CD14-positive monocyte (primary cell): ENCODE results near the gene PRMT5. TPM values are rescaled to one million over a fixed set of nuclear protein-coding genes. Genes with fewer than 3 reads are reported as not detected.

ENCODE experiments used
- DNase-seq, 3 donors: peaks; one replicate each; pipeline ENCODE4 v3.0.0-alpha.2; 2011 to 2022
- H2AFZ ChIP-seq: 2 replicates; pipeline ENCODE4 v1.6.0; 2012; ENCODE audit warnings: mild to moderate bottlenecking, low read depth, low read length, inconsistent platforms; ENCODE audit not compliant: insufficient read depth, poor library complexity, severe bottlenecking
- H3K27ac ChIP-seq, 2 donors: 1 replicate in 1 of 2; 2 replicates in 1 of 2; pipeline ENCODE4 v1.5.1; 2012 to 2013; ENCODE audit warnings: low read length in 2 of 2, control low read depth in 1 of 2, inconsistent platforms in 1 of 2, low read depth in 1 of 2, mild to moderate bottlenecking in 1 of 2
- H3K27me3 ChIP-seq, 2 donors: one replicate each; pipeline versions ENCODE4 v1.6.0 to v1.6.1; 2011 to 2013; ENCODE audit warnings: low read length in 2 of 2; ENCODE audit not compliant: control insufficient read depth in 2 of 2, insufficient read depth in 2 of 2
- H3K36me3 ChIP-seq, 2 donors: replicated peaks in 1 of 2; 1 replicate in 1 of 2; 2 replicates in 1 of 2; pipeline versions ENCODE4 v1.5.1 to v1.6.1; 2012 to 2013; ENCODE audit warnings: low read length in 2 of 2, control low read depth in 1 of 2, inconsistent platforms in 1 of 2, mild to moderate bottlenecking in 1 of 2; ENCODE audit not compliant: insufficient read depth in 2 of 2, control insufficient read depth in 1 of 2
- H3K4me1 ChIP-seq, 2 donors: 1 replicate in 1 of 2; 2 replicates in 1 of 2; pipeline versions ENCODE4 v1.5.1 to v1.6.1; 2012 to 2013; ENCODE audit warnings: low read length in 2 of 2, control low read depth in 1 of 2, inconsistent platforms in 1 of 2, mild to moderate bottlenecking in 1 of 2, moderate library complexity in 1 of 2; ENCODE audit not compliant: insufficient read depth in 2 of 2, control insufficient read depth in 1 of 2
- H3K4me2 ChIP-seq: replicated peaks from 2 replicates; pipeline ENCODE3; 2012; ENCODE audit warnings: low read length, moderate library complexity, mild to moderate bottlenecking; ENCODE audit not compliant: poor library complexity, severe bottlenecking; ENCODE audit errors: extremely low read depth
- H3K4me3 ChIP-seq, 3 experiments: fragments of 200-600 bp in 1 of 3; sonication (generic) in 1 of 3; replicated peaks in 1 of 3; 1 replicate in 2 of 3; 2 replicates in 1 of 3; pipeline ENCODE4 v1.5.1; 2011 to 2013; ENCODE audit warnings: low read length in 3 of 3, mild to moderate bottlenecking in 3 of 3, control low read depth in 2 of 3, low read depth in 2 of 3, inconsistent platforms in 1 of 3, moderate library complexity in 1 of 3
- H3K79me2 ChIP-seq: 2 replicates; pipeline ENCODE4 v1.6.0; 2012; ENCODE audit warnings: mild to moderate bottlenecking, control low read depth, inconsistent platforms, low read length, moderate library complexity; ENCODE audit not compliant: insufficient read depth
- H3K9ac ChIP-seq: 2 replicates; pipeline ENCODE4 v1.6.0; 2017; ENCODE audit warnings: low read length, mild to moderate bottlenecking; ENCODE audit not compliant: insufficient read depth, poor library complexity, severe bottlenecking
- H3K9me3 ChIP-seq, 2 donors: replicated peaks in 1 of 2; 1 replicate in 1 of 2; 2 replicates in 1 of 2; pipeline versions ENCODE4 v1.5.1 to v1.6.1; 2012 to 2013; ENCODE audit warnings: low read length in 2 of 2, control low read depth in 1 of 2; ENCODE audit not compliant: control insufficient read depth in 1 of 2, insufficient read depth in 1 of 2
- H4K20me1 ChIP-seq: 2 replicates; pipeline ENCODE4 v1.6.0; 2012; ENCODE audit warnings: mild to moderate bottlenecking, low read length, control low read depth, moderate library complexity; ENCODE audit not compliant: insufficient read depth
- H3K27ac Mint-ChIP-seq, 7 donors: one replicate each; pipeline ENCODE4 v1.8.0; 2020; ENCODE audit warnings: mild to moderate bottlenecking in 7 of 7, mixed read lengths in 7 of 7, moderate library complexity in 6 of 7, inconsistent platforms in 2 of 7
- H3K27me3 Mint-ChIP-seq, 3 donors: one replicate each; pipeline ENCODE4 v1.8.0; 2021 to 2022; ENCODE audit warnings: low read depth in 3 of 3, mild to moderate bottlenecking in 3 of 3, mixed read lengths in 3 of 3, moderate library complexity in 3 of 3, inconsistent platforms in 1 of 3
- H3K36me3 Mint-ChIP-seq, 2 donors: one replicate each; pipeline ENCODE4 v1.8.0; 2020; ENCODE audit warnings: mixed read lengths in 2 of 2, inconsistent platforms in 1 of 2, mild to moderate bottlenecking in 1 of 2
- H3K4me1 Mint-ChIP-seq: one replicate; pipeline ENCODE4 v1.8.0; 2020; ENCODE audit warnings: mild to moderate bottlenecking, mixed read lengths
- H3K4me3 Mint-ChIP-seq, 2 donors: one replicate each; pipeline ENCODE4 v1.8.0; 2020; ENCODE audit warnings: mild to moderate bottlenecking in 2 of 2, mixed read lengths in 2 of 2, moderate library complexity in 1 of 2
- H3K9me3 Mint-ChIP-seq, 7 donors: one replicate each; pipeline ENCODE4 v1.8.0; 2020 to 2022; ENCODE audit warnings: mixed read lengths in 7 of 7, mild to moderate bottlenecking in 6 of 7, moderate library complexity in 6 of 7, inconsistent platforms in 2 of 7
- WGBS: methylation state at CpG from one replicate; pipeline ENCODE4 v1.1.5; 2013; ENCODE audit warnings: missing lambda C conversion rate; ENCODE audit not compliant: insufficient coverage; 5-methylcytosine and 5-hydroxymethylcytosine counted together
- intact Hi-C, 2 donors: fragments of 100-400 bp; cut with micrococcal nuclease; formaldehyde crosslinking; loops; one replicate each; pipeline versions ENCODE4 v1.15.0 to v1.15.1; 2023
- polyA plus RNA-seq, 3 donors: library from polyadenylated mRNA; depleted of rRNA in 1 of 3; unstranded in 2 of 3; stranded (reverse) in 1 of 3; fragments of 300-500 nt in 2 of 3; fragments of >200 nt in 1 of 3; fragmentation: Illumina TruSeq in 2 of 3; gene quantifications; 1 replicate in 2 of 3; 2 replicates in 1 of 3; pipeline ENCODE4 v1.2.3, GENCODE V29; 2012 to 2021
- TF ChIP-seq, protein P1 (sequence below): fragments of 200-600 bp; IDR thresholded peaks from one replicate; pipeline ENCODE4 v1.8.0; 2022; ENCODE audit warnings: antibody characterized with exemption, mild to moderate bottlenecking

PRMT5 gene
- polyA plus RNA-seq, 3 donors: 38.7 to 44.4 (median 44.1) TPM

DNA sequence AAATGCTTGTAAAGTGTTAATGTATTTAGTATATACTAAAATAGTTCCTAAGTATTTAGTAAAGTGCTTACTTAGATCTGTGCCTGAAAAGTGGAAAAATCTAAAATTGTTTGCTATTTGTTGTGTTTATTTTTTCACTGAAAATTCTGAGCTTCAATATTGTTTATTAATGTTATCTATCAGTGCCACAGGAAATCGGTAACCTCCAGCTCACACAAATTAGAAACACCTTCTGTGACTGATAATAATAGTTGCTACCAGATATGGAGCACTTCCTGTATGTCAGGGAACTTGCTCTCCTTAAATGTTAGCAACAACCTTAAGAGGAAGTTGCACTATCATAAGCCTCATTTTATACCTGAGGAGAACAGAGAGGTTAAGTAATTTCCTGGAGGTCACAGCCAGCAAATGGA lies 58.4 kb downstream of the PRMT5 start:
- peaks cover 23% of the 10 kb centered on the region for H3K4me1 Mint-ChIP-seq

More for the DNA sequence above, 58.4 kb downstream of the PRMT5 start:
- Histone ChIP-seq H2AFZ (peak overlapping the region; percentile 92), H3K27ac (peak overlapping the region; percentile 78 to 91), H3K4me3 (peak overlapping the region; percentile 76 to 93 (median 90)), H3K9me3 (no peaks in the 10 kb centered on the region), H3K79me2 (peaks cover 23% of the 10 kb centered on the region), H3K4me2 (peak overlapping the region; percentile 82), H3K36me3 (peaks cover 22 to 29% of the 10 kb centered on the region in 2 donors), H4K20me1 (peaks cover 31% of the 10 kb centered on the region), H3K9ac (peak overlapping the region; percentile 87), H3K4me1 (peaks cover 19 to 25% of the 10 kb centered on the region in 2 donors), H3K27me3 (no peaks in the 10 kb centered on the region)
- peaks cover 0 to 4% (median 2%) of the 10 kb centered on the region in 3 donors for H3K27me3 Mint-ChIP-seq
- H3K4me3 Mint-ChIP-seq: peak overlapping the region; percentile 81 to 92
- peaks cover 24 to 29% of the 10 kb centered on the region in 2 donors for H3K36me3 Mint-ChIP-seq
- TF ChIP-seq, protein P1, sequence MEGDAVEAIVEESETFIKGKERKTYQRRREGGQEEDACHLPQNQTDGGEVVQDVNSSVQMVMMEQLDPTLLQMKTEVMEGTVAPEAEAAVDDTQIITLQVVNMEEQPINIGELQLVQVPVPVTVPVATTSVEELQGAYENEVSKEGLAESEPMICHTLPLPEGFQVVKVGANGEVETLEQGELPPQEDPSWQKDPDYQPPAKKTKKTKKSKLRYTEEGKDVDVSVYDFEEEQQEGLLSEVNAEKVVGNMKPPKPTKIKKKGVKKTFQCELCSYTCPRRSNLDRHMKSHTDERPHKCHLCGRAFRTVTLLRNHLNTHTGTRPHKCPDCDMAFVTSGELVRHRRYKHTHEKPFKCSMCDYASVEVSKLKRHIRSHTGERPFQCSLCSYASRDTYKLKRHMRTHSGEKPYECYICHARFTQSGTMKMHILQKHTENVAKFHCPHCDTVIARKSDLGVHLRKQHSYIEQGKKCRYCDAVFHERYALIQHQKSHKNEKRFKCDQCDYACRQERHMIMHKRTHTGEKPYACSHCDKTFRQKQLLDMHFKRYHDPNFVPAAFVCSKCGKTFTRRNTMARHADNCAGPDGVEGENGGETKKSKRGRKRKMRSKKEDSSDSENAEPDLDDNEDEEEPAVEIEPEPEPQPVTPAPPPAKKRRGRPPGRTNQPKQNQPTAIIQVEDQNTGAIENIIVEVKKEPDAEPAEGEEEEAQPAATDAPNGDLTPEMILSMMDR: no peak
- intact Hi-C loops: loop anchor here in 1 of 2 donors (5.0 kb wide), 1 partner anchor 46 kb away; the partner anchor contains the start of gene RBM23
- no CpG with 5 or more reads among the region's 1 CpG for WGBS
- peaks cover 0 to 2% (median 0%) of the 10 kb centered on the region in 7 donors for H3K9me3 Mint-ChIP-seq
- DNase-seq: peak in 2 of 3 donors; percentile 57 to 63
- H3K27ac Mint-ChIP-seq: peak overlapping the region; percentile 94 to 98 (median 97)

Other genes starting within 250 kb of the PRMT5 start
- gene OXA1L, start 162.7 kb downstream of the PRMT5 start, polyA plus RNA-seq: 100 to 1,000 TPM in 1 of 3 donors, 10 to 100 TPM in 2; 61.2 to 264 (median 86.9) TPM
- 100 to 1,000 TPM; 262 to 425 (median 371) TPM for gene SLC7A7, start 113.9 kb downstream of the PRMT5 start, polyA plus RNA-seq
- gene MRPL52, start 99.5 kb downstream of the PRMT5 start, polyA plus RNA-seq: 100 to 1,000 TPM in 2 of 3 donors, 10 to 100 TPM in 1; 32.3 to 164 (median 130) TPM
- 1 to 10 TPM in 1 of 3 donors, under 1 TPM in 2; 0.14 to 4.6 (median 0.44) TPM for gene MMP14, start 92.8 kb downstream of the PRMT5 start, polyA plus RNA-seq
- 10 to 100 TPM; 39.0 to 65.1 (median 51.5) TPM for gene LRP10, start 57.6 kb downstream of the PRMT5 start, polyA plus RNA-seq
- 1 to 10 TPM in 1 of 3 donors, not detected in 2; 1.8 TPM for gene REM2, start 46.2 kb downstream of the PRMT5 start, polyA plus RNA-seq
- gene RBM23, start 10.2 kb downstream of the PRMT5 start, polyA plus RNA-seq: 10 to 100 TPM; 76.7 to 89.7 (median 85.7) TPM
- 10 to 100 TPM; 57.3 to 79.7 (median 69.5) TPM for gene HAUS4, start 27.7 kb upstream of the PRMT5 start, polyA plus RNA-seq
- under 1 TPM in 1 of 3 donors, not detected in 2; 0.04 TPM for gene AJUBA, start 53.2 kb upstream of the PRMT5 start, polyA plus RNA-seq
- 10 to 100 TPM in 1 of 3 donors, 1 to 10 TPM in 2; 2.5 to 17.6 (median 3.7) TPM for gene C14orf93, start 80.8 kb upstream of the PRMT5 start, polyA plus RNA-seq
- gene PSMB5, start 105.5 kb upstream of the PRMT5 start, polyA plus RNA-seq: 10 to 100 TPM; 16.8 to 61.8 (median 57.6) TPM
- gene PSMB11, start 112.8 kb upstream of the PRMT5 start, polyA plus RNA-seq: not detected
- under 1 TPM in 2 of 3 donors, not detected in 1; 0.13 to 0.14 TPM for gene CDH24, start 128.1 kb upstream of the PRMT5 start, polyA plus RNA-seq
- 100 to 1,000 TPM in 1 of 3 donors, 1 to 10 TPM in 2; 2.8 to 159 (median 5.4) TPM for gene ACIN1, start 165.8 kb upstream of the PRMT5 start, polyA plus RNA-seq
- 100 to 1,000 TPM in 2 of 3 donors, 10 to 100 TPM in 1; 17.5 to 110 (median 106) TPM for gene C14orf119, start 166.1 kb upstream of the PRMT5 start, polyA plus RNA-seq
- not detected for gene CIROP, start 175.6 kb upstream of the PRMT5 start, polyA plus RNA-seq
- gene CEBPE, start 189.9 kb upstream of the PRMT5 start, polyA plus RNA-seq: 1 to 10 TPM in 2 of 3 donors, under 1 TPM in 1; 0.73 to 1.5 (median 1.3) TPM